ENCODE measurements around the gene ATP2B2. TPM values are rescaled to one million over a fixed set of nuclear protein-coding genes. Genes with fewer than 3 reads are reported as not detected.

Gene ATP2B2
- total RNA-seq, 2 experiments from 2014 or later = not detected

- H3K27me3 Mint-ChIP-seq (ENCODE audit: low read depth) = peaks cover 9% of the 10 kb centered on the region
- no peaks in the 10 kb centered on the region for H3K9me3 Mint-ChIP-seq (ENCODE audit: insufficient read depth)
- no peaks in the 10 kb centered on the region for H3K36me3 Mint-ChIP-seq (ENCODE audit: low read depth)
- ChIA-PET CTCF (interaction anchor here (1.2 to 1.5 kb wide), 2 partner anchors 14 to 381 kb away, joined by 3 to 7 read pairs; no protein-coding TSS in a partner anchor), POLR2A (no interaction called here)
- no peak for ATAC-seq
- DNase-seq = no peak
- H3K4me3 Mint-ChIP-seq = no peak overlapping the region
- H3K27ac Mint-ChIP-seq = no peak overlapping the region
- H3K4me1 Mint-ChIP-seq (ENCODE audit: low read depth) = no peaks in the 10 kb centered on the region
Measured at GRCh38 chr3:10357592-10358308, 147.6 kb downstream of the ATP2B2 start.

GRCh38 chr3:10357095-10357494 is 148.3 kb downstream of the ATP2B2 start:
- H3K36me3 Mint-ChIP-seq (ENCODE audit: low read depth) = no peaks in the 10 kb centered on the region
- ChIA-PET CTCF (interaction anchor here (0.6 to 1.5 kb wide), 3 partner anchors 9 to 382 kb away, joined by 3 to 7 read pairs (median 3); no protein-coding TSS in a partner anchor), POLR2A (no interaction called here)
- H3K27me3 Mint-ChIP-seq (ENCODE audit: low read depth) = peaks cover 9% of the 10 kb centered on the region
- no peaks in the 10 kb centered on the region for H3K4me1 Mint-ChIP-seq (ENCODE audit: low read depth)
- H3K4me3 Mint-ChIP-seq = no peak overlapping the region
- DNase-seq (no peak), ATAC-seq (no peak)
- H3K9me3 Mint-ChIP-seq (ENCODE audit: insufficient read depth) = no peaks in the 10 kb centered on the region
- no peak overlapping the region for H3K27ac Mint-ChIP-seq

- no peaks in the 10 kb centered on the region for H3K4me1 Mint-ChIP-seq (ENCODE audit: low read depth)
- ChIA-PET POLR2A (interaction anchor here (0.6 kb wide), 1 partner anchor 276 kb away, joined by 4 read pairs; no protein-coding TSS in a partner anchor), CTCF (interaction anchor here (0.6 kb wide), 1 partner anchor 10 kb away, joined by 3 read pairs; no protein-coding TSS in a partner anchor)
- ATAC-seq (no peak), DNase-seq (no peak)
- H3K27ac Mint-ChIP-seq = no peak overlapping the region
- no peak overlapping the region for H3K4me3 Mint-ChIP-seq
- H3K9me3 Mint-ChIP-seq (ENCODE audit: insufficient read depth) = no peaks in the 10 kb centered on the region
- no peaks in the 10 kb centered on the region for H3K36me3 Mint-ChIP-seq (ENCODE audit: low read depth)
- peaks cover 9% of the 10 kb centered on the region for H3K27me3 Mint-ChIP-seq (ENCODE audit: low read depth)
Measured at GRCh38 chr3:10356461-10356981, 148.9 kb downstream of the ATP2B2 start.

GRCh38 chr3:10354361-10355015 is 150.9 kb downstream of the ATP2B2 start:
- Mint-ChIP-seq H3K4me1 (ENCODE audit: low read depth) (no peaks in the 10 kb centered on the region), H3K4me3 (no peak overlapping the region), H3K27ac (no peak overlapping the region), H3K36me3 (ENCODE audit: low read depth) (no peaks in the 10 kb centered on the region), H3K27me3 (ENCODE audit: low read depth) (peaks cover 9% of the 10 kb centered on the region), H3K9me3 (ENCODE audit: insufficient read depth) (no peaks in the 10 kb centered on the region)
- CTCF ChIA-PET = no interaction called here
- no peak for ATAC-seq
- POLR2A ChIA-PET = no interaction called here
- DNase-seq = no peak

- H3K27me3 Mint-ChIP-seq (ENCODE audit: low read depth) = peaks cover 9% of the 10 kb centered on the region
- ChIA-PET POLR2A (no interaction called here), CTCF (no interaction called here)
- DNase-seq (no peak), ATAC-seq (no peak)
- no peak overlapping the region for H3K4me3 Mint-ChIP-seq
- H3K9me3 Mint-ChIP-seq (ENCODE audit: insufficient read depth) = no peaks in the 10 kb centered on the region
- no peaks in the 10 kb centered on the region for H3K36me3 Mint-ChIP-seq (ENCODE audit: low read depth)
- no peak overlapping the region for H3K27ac Mint-ChIP-seq
- no peaks in the 10 kb centered on the region for H3K4me1 Mint-ChIP-seq (ENCODE audit: low read depth)
Measured at GRCh38 chr3:10353661-10354360, 151.6 kb downstream of the ATP2B2 start.

- Mint-ChIP-seq H3K4me1 (ENCODE audit: low read depth) (no peaks in the 10 kb centered on the region), H3K27ac (no peak overlapping the region), H3K36me3 (ENCODE audit: low read depth) (no peaks in the 10 kb centered on the region), H3K4me3 (no peak overlapping the region), H3K27me3 (ENCODE audit: low read depth) (peaks cover 9% of the 10 kb centered on the region), H3K9me3 (ENCODE audit: insufficient read depth) (no peaks in the 10 kb centered on the region)
- ChIA-PET POLR2A (interaction anchor here (0.6 kb wide), 1 partner anchor 13 kb away, joined by 3 read pairs; no protein-coding TSS in a partner anchor), CTCF (no interaction called here)
- ATAC-seq (no peak), DNase-seq (no peak)
Measured at GRCh38 chr3:10353160-10353559, 152.2 kb downstream of the ATP2B2 start.

GRCh38 chr3:10352146-10352911 is 153.1 kb downstream of the ATP2B2 start:
- no peak overlapping the region for H3K4me3 Mint-ChIP-seq
- H3K27me3 Mint-ChIP-seq (ENCODE audit: low read depth) = peaks cover 9% of the 10 kb centered on the region
- no peak for DNase-seq
- ChIA-PET CTCF (no interaction called here), POLR2A (interaction anchor here (0.6 kb wide), 1 partner anchor 14 kb away, joined by 3 read pairs; no protein-coding TSS in a partner anchor)
- H3K27ac Mint-ChIP-seq = no peak overlapping the region
- H3K9me3 Mint-ChIP-seq (ENCODE audit: insufficient read depth) = no peaks in the 10 kb centered on the region
- no peak for ATAC-seq
- no peaks in the 10 kb centered on the region for H3K4me1 Mint-ChIP-seq (ENCODE audit: low read depth)
- H3K36me3 Mint-ChIP-seq (ENCODE audit: low read depth) = no peaks in the 10 kb centered on the region

- CTCF ChIA-PET = no interaction called here
Measured at GRCh38 chr3:10351013-10351735, 154.2 kb downstream of the ATP2B2 start.

GRCh38 chr3:10350324-10350985 is 154.9 kb downstream of the ATP2B2 start:
- ChIA-PET CTCF (no interaction called here), POLR2A (no interaction called here)

More at GRCh38 chr3:10351013-10351735, 154.2 kb downstream of the ATP2B2 start:
- POLR2A ChIA-PET = no interaction called here
- peaks cover 9% of the 10 kb centered on the region for H3K27me3 Mint-ChIP-seq (ENCODE audit: low read depth)
- H3K4me3 Mint-ChIP-seq = no peak overlapping the region
- H3K4me1 Mint-ChIP-seq (ENCODE audit: low read depth) = no peaks in the 10 kb centered on the region
- no peaks in the 10 kb centered on the region for H3K36me3 Mint-ChIP-seq (ENCODE audit: low read depth)
- no peaks in the 10 kb centered on the region for H3K9me3 Mint-ChIP-seq (ENCODE audit: insufficient read depth)
- H3K27ac Mint-ChIP-seq = no peak overlapping the region
- no peak for DNase-seq
- no peak for ATAC-seq

GRCh38 chr3:10349801-10350200 is 155.6 kb downstream of the ATP2B2 start:
- H3K4me3 Mint-ChIP-seq = no peak overlapping the region
- POLR2A ChIA-PET = no interaction called here
- CTCF ChIA-PET = no interaction called here
- no peaks in the 10 kb centered on the region for H3K9me3 Mint-ChIP-seq (ENCODE audit: insufficient read depth)
- DNase-seq (no peak), ATAC-seq (no peak)
- no peak overlapping the region for H3K27ac Mint-ChIP-seq
- H3K27me3 Mint-ChIP-seq (ENCODE audit: low read depth) = peaks cover 9% of the 10 kb centered on the region
- H3K4me1 Mint-ChIP-seq (ENCODE audit: low read depth) = no peaks in the 10 kb centered on the region
- no peaks in the 10 kb centered on the region for H3K36me3 Mint-ChIP-seq (ENCODE audit: low read depth)

More at GRCh38 chr3:10350324-10350985, 154.9 kb downstream of the ATP2B2 start:
- Mint-ChIP-seq H3K36me3 (ENCODE audit: low read depth) (no peaks in the 10 kb centered on the region), H3K9me3 (ENCODE audit: insufficient read depth) (no peaks in the 10 kb centered on the region), H3K4me1 (ENCODE audit: low read depth) (no peaks in the 10 kb centered on the region), H3K4me3 (no peak overlapping the region), H3K27me3 (ENCODE audit: low read depth) (peaks cover 9% of the 10 kb centered on the region), H3K27ac (no peak overlapping the region)
- no peak for ATAC-seq
- DNase-seq = no peak

All from activated CD8-positive, alpha-beta T cell treated with anti-CD3 and anti-CD28 coated beads, Interleukin-2, amount 10 ng/mL, durations not matched to agents 7 days and 5 days (primary cell).